Measurements from ENCODE around the gene GABARAPL2.
"Not testable (repeated sequence)": the region's sequence is repeated elsewhere in the genome, so short reads cannot be mapped to it uniquely, and the experiment has no call there.

The GABARAPL2 gene, protein sequence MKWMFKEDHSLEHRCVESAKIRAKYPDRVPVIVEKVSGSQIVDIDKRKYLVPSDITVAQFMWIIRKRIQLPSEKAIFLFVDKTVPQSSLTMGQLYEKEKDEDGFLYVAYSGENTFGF

DNA sequence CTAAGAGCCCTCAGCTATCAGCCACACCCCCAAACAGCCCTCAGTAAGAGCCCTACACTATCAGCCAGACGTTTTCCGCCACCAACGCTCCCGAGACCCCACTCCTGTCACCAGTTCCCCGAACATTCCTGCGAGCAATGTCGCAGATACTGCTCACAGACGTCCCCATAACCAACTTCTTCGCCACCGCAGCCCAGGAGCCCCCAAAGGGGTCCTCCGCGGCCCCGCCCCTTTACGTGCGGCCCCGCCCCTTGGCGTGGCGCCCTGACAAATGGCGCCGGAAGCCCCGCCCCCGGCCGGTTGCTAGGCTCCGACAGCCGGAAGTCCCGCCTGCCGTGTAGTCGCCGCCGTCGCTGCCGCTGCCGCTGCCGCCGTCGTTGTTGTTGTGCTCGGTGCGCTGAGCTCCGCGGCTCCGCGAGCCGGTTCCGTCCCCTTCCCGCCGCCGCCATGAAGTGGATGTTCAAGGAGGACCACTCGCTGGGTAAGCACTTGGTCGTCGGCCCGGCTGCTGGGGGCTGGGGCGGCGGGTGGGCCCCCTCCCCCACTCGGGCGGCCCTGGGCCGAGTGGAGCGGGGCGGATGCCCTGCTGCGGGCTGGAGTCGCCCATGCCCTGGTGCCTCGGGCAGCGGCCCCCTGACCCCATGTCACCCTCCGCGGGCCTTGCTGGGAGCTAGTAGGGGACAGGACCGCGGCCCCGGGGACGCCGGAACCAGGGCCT lies at the start of gene GABARAPL2:
GABARAPL2 (plus strand) TSS at position 340 of the 718 bp plus-strand sequence; CDS start at position 448, 108 bp downstream.
- DNase-seq (ENCODE audit: low read depth in 2 of 2) = peak; percentile 84 to 87

DNA sequence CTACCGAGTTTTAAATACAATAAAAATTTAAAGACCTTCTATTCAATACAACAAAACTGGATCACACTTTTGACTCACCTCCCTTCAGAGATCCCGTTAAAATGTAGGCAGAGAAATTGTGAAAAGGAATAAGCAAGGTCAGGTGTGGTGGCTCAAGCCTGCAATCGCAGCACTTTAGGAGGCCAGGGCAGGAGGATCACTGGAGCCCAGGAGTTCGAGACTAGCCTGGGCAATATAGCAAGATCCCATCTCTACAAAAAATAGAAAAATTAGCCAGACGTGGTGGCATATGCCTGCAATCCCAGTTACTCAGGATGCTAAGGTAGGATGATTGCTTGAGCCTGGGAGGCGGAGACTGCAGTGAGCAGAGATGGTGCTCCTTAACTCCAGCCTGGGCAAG lies 47.0 kb upstream of the GABARAPL2 start:
- no peak for DNase-seq (ENCODE audit: low read depth in 2 of 2)

DNA sequence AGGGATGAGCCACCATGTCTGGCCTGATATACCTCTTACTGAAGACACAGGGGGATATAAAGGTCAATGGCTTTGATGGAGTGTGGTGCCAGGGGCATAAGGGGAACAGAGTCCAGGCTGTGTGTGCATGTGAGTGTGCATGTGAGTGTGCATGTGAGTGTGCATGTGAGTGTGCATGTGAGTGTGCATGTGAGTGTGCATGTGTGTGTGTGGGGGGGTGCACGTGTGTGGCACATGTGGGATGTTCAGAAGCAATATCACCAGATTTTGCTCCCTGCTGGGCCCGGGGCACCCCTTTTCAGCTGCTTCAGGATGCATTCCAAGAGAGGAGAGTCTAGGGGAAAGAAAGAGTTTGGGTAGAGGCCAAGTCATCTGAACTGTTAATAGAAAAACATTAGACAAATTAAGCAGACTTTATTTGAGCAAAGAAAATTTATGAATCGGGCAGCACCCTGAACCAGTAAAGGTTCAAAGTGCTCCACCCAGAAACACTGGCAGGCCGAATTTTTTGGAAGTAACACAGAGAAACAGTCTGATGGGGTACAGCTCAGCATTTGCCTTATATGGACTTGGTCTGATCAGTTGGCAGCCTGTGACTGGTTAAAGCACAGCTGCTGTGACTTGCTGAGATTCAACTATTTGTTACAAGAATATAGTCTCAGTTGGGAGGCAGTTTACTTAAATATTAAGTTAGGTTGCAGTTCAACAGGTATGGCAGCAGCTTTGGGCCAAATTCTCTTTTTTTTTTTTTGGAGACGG lies 40.0 kb upstream of the GABARAPL2 start:
- DNase-seq (ENCODE audit: low read depth in 2 of 2) = no peak

DNA sequence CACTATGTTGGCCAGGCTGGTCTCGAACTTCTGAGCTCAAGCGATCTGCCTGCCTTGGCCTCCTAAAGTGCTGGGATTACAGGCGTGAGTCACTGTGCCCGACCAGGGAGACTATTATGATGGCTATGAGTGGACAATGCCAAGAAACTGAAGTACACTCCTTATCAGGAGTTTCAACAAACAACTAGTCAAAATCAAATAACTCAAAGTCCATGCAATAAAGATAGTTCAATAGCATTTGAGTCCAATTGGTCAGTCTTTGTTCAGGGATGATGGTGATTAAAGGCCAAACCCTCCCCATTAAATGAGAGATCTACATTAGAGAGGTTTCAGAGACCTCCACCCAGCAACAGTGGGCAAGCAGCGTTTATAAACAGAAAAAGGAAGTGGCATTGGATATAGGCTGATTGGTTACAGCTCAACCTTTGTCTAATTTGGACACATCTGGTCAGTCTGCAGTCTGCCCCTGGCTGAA lies 38.3 kb upstream of the GABARAPL2 start:
- DNase-seq (ENCODE audit: low read depth in 2 of 2) = no peak

DNA sequence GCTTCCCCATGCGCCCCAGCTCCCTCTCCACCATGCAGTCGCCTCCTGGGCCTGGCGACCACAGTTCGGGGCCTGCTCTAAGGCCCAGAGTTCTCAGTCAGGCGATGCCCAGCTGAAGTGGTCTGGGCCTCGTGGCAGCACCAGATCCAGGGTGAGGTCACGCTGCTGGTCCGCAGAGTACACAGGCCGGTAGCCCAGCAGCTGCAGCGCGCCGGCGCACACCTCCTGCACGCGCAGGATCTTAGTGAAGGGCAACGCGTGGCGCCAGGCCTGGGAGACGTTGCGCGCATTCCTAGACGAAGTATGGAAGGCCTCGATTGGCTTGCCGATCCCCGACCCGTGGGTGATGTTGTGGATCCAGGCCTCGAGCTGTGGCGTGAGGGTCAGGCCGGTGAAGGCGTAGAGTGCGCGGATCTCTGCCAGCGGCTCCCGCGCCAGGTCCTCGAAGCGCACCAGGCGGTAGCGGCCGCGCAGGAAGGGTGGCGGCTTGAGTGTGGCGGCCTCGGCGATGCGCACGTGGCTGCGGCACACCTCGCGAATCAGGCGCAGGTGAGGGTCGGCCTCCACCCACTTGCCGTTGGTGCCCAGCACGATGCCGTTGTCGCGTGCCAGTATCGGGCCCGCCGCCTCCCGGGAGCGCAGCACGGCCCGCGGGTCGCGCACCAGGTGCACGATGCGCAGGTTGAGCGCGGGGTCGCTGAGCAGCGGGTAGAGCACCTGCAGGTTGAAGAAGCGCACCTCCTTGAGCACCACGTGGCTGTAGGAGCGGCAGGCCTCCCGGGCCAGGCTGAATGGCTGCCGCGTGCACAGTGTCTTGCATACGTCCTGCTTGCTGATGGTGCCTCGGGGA lies 36.9 kb upstream of the GABARAPL2 start:
- no peak for DNase-seq (ENCODE audit: low read depth in 2 of 2)

DNA sequence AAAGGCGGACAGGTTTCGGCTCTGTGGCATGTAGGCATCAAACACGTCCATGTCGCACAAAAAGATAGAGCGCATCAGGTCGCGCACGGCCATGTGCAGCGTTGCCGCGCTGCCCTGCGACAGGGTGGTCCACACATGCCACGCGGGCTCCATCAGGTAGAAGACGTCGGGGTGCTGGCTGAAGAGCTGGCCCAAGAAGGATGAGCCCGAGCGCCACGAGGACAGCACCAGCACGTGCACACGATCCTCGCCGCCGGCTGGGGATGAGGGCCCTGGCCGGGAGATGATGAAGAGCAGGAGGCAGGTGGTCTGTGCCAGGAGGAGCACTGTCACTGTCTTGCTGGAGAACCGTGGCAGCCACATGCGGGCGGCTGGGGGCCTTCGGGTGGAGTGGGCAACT lies 36.2 kb upstream of the GABARAPL2 start:
- DNase-seq (ENCODE audit: low read depth in 2 of 2) = no peak

DNA sequence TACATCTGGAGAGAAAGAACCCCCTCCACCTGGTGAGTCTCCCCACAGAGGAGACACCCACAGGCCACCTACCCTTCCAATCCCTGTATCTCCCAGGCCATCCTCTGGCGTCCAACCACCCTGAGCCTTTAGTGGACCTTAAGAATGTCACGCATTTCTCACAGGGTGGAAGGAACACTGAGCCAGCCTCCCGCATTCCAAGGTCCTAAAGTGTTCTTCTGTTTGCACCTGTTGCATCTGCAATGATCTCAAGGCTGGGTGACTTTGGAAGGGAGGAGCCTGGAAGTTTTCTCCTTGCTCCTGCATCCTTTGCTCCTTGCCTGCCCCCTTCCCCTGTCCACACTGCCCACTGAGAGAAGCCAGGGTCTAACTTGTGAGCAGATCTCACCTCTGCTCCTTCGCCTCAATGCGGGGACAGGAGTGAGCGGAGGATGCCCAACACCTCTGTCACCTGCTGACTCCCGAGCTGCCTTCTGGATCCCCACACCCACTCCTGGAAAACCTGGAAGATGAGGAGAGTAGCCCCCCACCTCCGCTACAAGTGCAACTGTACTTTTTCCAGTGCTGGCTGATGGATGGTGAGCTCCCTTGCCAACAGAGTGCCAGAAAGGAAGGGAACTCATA lies 33.9 kb upstream of the GABARAPL2 start:
- no peak for DNase-seq (ENCODE audit: low read depth in 2 of 2)

DNA sequence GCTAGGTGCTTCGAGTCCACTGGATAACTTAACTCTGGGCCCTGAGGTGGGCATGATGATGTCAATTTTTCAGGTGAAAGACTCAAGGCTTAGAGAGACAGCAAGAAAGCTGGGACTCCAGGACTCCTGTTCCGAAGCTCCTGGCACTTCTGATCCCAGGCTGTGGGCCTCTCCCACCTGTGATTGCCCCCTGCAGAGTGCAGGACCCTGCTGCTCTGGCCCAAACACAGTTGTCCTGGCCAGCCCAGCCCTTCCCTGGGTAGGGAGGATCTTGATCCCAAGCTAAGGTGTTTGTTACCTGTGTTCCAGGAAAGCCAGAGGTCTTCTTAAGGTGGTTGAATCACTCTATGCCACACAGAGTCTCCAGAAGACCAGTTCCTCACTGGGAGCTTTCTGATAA lies 33.4 kb upstream of the GABARAPL2 start:
- no peak for DNase-seq (ENCODE audit: low read depth in 2 of 2)

DNA sequence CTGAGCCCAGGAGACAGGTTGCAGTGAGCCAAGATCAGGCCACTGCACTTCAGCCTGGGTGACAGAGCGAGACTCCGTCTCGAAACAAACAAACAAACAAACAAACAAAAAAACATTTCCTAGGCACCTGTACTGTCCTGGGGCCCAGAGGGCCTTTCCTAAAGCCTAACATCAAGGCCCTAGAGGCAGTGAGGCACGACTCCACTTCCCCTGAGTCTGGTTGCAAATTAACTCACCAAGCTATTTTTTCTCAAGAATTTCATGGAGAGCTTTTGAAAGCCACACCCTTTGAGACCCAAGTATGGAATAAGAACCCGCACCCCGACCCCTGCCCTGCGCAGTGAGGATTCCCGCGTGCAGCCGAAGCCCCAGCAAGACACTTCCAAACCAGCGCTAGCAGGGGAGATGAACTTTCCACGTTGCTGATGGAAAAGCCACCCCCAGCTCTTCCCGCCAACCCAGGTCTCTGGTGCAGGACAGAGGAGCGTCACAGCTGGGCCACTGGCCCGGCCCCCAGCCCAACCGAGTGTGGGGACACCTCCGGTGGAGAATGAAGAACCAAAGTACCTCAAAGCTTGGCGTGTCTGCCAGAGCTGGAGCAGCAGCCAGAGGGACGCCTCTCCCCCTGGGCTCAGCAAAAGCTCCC lies 31.5 kb upstream of the GABARAPL2 start:
- DNase-seq (ENCODE audit: low read depth in 2 of 2) = no peak

DNA sequence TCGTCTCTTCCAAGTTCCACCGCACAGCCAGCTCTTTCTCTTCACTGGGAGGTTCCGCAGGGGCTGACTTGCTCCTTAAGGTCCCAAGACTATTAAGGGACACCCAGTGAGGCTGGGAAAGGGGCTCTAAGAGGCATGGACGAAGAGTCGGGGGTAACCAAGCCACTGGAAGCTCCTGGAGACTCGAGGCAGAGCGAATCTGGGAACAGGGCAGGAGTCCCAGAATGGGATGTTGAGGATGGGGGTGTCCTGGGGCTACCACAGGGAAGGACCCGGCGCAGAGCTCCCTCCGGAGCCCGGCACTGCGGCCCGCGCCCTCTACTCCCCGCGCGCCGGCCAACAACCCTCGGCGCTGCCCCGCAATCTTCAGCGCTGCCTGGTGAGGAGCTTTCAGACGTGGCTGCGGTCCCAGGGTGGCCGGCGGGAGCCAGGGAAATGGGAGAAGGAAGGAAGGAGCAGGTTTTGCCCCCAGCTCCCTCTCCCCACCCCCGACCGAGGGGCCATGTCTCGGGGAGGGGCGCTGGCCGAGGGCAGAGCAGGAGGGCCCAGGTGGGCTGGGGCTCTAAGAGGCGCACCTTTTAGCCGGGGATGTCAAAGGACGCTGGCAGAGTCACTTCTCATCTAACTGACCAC lies 30.9 kb upstream of the GABARAPL2 start:
- no peak for DNase-seq (ENCODE audit: low read depth in 2 of 2)

DNA sequence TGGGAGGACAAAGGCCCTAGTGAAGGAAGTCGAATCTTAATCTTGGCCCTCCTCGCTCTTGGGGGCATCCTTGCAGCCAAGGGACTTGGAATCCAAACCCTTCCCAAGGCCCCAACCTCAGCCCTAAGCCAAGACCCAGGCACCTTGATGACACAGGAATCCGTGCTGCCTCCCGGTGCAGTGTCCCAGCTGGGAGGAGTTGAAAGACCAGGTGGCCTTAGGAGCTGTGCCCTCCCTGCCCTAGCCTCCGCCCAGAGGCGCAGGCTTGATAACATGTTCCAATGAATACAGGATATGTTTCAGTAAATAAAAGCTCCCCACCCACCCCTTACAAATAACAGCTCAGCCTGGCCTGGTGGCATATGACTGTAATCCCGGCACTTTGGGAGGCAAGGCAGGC lies 30.3 kb upstream of the GABARAPL2 start, which contains the start of gene CHST5:
CHST5 (minus strand) TSS at position 208 of the 400 bp plus-strand sequence. CDS start 5,724 bp downstream, outside the sequence.
- DNase-seq (ENCODE audit: low read depth in 2 of 2) = no peak

DNA sequence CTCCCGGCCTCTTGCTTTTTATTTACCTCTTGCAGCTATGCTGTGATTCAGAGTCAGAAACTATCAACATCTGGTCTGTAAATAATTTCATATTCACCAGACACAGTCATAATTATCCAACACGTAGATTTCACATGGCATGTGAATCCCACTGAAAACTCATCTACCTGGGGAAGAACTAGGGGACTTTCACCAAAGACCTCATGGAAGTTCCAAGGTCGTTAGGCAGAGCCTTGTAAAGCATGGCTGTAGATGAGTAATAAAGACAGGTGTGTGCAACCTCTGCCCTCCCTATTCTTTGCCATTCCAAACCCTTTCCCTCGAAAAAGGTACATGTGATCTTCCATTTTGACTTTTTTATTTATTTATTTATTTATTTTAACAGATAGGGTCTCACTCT lies 28.4 kb upstream of the GABARAPL2 start:
- DNase-seq (ENCODE audit: low read depth in 2 of 2) = no peak

DNA sequence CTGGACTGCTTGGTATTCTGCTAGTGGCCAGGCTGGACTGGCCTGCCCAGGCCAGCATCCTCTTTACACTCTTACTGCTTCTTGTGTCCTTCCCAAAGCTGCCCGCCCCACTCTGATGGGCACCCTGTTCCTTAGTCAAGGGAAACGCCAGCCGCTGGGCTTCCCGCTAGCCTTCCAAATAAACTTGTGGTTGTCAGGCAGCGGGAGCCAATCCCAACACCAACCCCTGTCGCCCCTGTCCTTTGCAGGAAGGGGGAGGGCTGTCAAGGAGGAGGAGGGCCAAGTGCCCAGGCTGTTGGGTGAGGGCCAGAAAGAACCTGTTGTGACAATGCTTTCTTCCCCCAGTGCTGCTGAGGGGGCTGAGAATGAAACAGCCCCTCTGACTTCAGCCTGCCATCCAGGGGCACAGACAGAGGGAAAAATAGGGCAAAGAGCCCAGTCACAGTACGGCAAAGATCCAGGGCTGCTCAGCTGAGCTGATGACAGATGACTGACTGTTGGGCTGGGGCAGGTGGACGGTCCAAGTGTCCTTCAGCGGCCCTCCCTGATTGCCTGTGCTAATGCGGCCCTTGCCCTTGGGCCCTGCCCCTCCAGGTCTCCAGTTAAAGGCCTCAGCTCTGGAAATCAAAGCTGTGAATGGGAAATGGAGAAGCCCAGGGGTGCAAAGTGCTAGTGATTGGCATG lies 27.2 kb upstream of the GABARAPL2 start:
- not testable (repeated sequence) for DNase-seq (ENCODE audit: low read depth in 2 of 2)

DNA sequence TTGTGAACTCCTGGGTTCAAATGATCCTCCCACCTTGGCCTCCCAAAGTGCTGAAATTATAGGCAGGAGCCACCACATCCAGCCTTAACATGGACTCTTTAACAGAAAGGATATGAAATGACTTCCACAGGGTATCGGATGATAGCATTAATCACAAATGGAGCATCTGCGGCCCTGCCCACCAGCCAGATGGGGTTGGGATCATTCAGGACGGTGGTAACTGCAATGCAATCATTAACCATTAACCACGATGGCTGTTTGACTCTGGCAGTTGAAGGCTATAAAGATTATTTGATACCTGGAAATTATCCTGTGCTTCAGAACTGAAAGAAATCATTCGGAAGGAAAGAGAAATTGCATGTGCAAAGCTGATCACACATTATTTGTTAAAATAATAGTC lies 24.9 kb upstream of the GABARAPL2 start:
- no peak for DNase-seq (ENCODE audit: low read depth in 2 of 2)

DNA sequence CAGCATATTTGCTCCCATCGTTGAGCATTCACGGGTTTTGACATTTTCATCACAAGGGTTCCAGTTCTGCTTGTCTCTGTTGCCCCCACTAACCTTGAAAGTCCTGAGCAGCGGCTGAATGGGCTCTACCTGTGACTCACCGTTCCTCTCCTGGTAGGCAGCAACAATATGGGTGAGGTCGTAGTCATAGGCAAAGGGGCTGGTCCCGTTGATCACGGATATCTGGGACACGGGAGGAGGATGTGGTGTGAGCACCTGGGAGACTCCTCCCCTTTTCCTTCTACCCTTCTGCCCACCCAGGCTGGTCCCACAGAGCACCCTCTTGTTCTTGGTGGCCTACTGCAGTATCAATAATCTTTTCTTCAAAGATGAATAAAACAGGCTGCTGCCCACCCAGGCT lies 23.7 kb upstream of the GABARAPL2 start:
- not testable (repeated sequence) for DNase-seq (ENCODE audit: low read depth in 2 of 2)

DNA sequence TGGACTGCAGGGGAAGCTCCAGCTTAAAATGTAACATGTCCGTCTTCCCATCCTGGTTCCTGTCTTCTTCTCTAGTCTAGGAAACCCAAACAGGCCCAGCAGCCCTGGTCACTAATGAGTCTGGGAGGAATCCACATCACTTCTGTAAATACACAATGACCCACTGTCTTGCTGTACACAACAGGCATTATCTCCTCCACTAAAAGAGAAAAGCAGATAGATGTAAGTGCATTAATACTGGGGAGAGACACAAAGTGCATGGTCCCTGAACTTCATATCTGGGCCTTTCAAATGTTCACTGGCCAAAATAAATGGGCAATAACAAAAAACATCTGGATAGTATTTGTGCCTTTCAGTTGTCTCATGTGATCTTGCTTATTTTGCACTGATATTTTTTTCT lies 20.3 kb upstream of the GABARAPL2 start:
- not testable (repeated sequence) for DNase-seq (ENCODE audit: low read depth in 2 of 2)

DNA sequence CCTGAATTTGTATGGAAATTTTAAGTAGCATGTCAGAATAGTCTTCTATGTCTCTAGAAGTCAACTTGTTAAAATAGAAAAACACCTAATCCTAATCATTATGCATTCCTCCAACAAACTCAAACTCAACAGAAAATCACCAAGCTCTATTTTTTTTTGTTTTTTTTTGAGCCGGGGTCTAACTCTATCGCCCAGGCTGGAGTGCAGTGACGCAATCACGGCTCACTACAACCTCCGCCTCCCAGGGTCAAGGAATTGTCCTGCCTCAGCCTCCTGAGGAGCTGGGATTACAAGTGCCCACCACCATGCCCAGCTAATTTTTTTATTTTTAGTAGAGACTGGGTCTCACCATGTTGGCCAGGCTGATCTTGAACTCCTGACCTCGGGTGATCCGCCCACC lies 19.9 kb upstream of the GABARAPL2 start:
- DNase-seq (ENCODE audit: low read depth in 2 of 2) = no peak

DNA sequence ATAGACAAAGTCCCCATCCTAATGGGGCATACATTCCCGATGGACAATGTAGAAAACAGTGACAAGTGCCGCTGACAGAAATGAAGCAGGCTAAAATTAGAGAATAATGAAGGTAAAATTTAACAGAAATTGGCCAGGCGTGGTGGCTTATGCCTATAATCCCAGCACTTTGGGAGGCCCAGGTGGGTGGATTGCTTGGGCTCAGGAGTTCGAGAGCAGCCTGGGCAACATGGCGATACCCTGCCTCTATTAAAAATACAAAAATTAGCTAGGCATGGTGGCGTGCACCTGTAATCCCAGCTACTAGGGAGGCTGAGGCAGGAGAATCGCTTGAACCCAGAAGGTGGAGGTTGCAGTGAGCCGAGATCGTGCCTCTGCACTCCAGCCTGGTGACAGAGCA lies 17.7 kb upstream of the GABARAPL2 start:
- DNase-seq (ENCODE audit: low read depth in 2 of 2) = not testable (repeated sequence)

DNA sequence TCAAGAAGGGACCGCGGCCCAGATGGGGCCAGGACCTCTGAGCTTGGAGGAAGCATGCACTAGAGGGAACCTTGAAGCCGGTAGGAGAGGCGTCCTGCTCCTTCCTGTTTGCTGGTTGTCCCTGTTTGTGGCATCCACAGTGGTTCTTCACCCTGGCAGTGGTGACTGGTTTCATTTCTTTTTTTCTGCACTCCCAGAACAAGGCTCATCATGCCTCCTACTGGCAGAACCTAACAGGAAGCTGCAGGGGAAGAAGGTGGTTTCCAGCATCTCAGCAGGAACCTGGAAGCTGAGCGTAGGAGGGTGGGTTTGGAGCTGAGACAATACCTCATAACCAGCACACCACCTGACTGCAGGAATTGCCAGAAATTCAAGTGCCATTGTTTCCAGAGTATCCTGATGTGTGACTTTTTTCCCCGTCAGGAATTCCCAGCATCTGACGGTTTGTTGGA lies 15.9 kb upstream of the GABARAPL2 start:
- DNase-seq (ENCODE audit: low read depth in 2 of 2) = no peak

DNA sequence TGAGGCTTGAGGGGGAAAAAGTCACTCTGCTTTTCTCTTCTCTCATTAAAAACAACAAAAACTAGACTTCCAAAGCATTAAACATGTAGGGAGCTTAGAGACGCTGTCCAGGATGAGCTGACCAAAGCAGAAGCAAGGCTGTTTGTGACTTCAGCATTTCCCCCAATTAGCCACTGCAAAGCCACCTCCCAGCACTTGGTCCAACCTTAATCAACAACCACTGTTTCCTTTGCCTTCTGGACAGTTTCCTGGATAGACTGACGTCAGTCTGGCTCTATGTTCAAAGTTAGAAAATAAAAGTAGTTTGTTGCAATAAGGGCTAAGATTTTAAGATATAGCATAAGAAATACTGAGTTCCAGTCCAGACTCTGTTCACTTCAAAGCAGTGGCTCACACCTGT lies 13.2 kb upstream of the GABARAPL2 start:
- no peak for DNase-seq (ENCODE audit: low read depth in 2 of 2)

Data from stimulated activated CD8-positive, alpha-beta memory T cell treated with anti-CD3 and anti-CD28 coated beads, Interleukin-7, amount 100 ng/mL, for 1 hour (primary cell).